Loucy (cell line): ENCODE data around the gene TRPT1.
A peak's percentile ranks its signal among the peaks of the same experiment; 100 is the strongest.

Experiments
- H2AFZ ChIP-seq: fragments of 200-600 bp; sonication (generic); 2 replicates; pipeline ENCODE4 v1.6.0; 2016; ENCODE audit warnings: antibody characterized with exemption, mild to moderate bottlenecking, low read length, moderate library complexity
- H3F3A ChIP-seq: fragments of 200-600 bp; 2 replicates; pipeline ENCODE4 v1.6.0; 2016; ENCODE audit warnings: antibody characterized with exemption, low read depth, mild to moderate bottlenecking
- H3K27me3 ChIP-seq: fragments of 200-600 bp; sonication (generic); 2 replicates; pipeline ENCODE4 v1.6.1; 2014; ENCODE audit warnings: low read length, mild to moderate bottlenecking; ENCODE audit not compliant: insufficient read depth, poor library complexity, severe bottlenecking
- H3K36me3 ChIP-seq: fragments of 200-600 bp; sonication (generic); 2 replicates; pipeline ENCODE4 v1.6.1; 2016; ENCODE audit warnings: low read length; ENCODE audit not compliant: insufficient read depth
- H3K4me1 ChIP-seq: fragments of 200-600 bp; sonication (generic); 2 replicates; pipeline ENCODE4 v1.5.1; 2014; ENCODE audit warnings: low read length, mild to moderate bottlenecking; ENCODE audit not compliant: insufficient read depth, poor library complexity, severe bottlenecking
- H3K4me2 ChIP-seq: fragments of 200-600 bp; sonication (generic); 2 replicates; pipeline ENCODE4 v1.6.0; 2014; ENCODE audit warnings: antibody characterized with exemption, low read length, low read depth, mild to moderate bottlenecking; ENCODE audit not compliant: poor library complexity, severe bottlenecking
- H3K4me3 ChIP-seq: fragments of 200-600 bp; sonication (generic); 2 replicates; pipeline ENCODE4 v1.5.1; 2014; ENCODE audit warnings: low read length, mild to moderate bottlenecking, mixed read lengths; ENCODE audit not compliant: poor library complexity, severe bottlenecking
- H3K79me2 ChIP-seq: fragments of 200-600 bp; sonication (generic); 2 replicates; pipeline ENCODE4 v1.6.1; 2014; ENCODE audit warnings: low read length; ENCODE audit not compliant: insufficient read depth
- H3K9ac ChIP-seq: fragments of 200-600 bp; sonication (generic); 2 replicates; pipeline ENCODE4 v1.6.0; 2014; ENCODE audit warnings: mild to moderate bottlenecking, low read depth, low read length, moderate library complexity; ENCODE audit not compliant: poor library complexity, severe bottlenecking
- H3K9me2 ChIP-seq: fragments of 200-600 bp; sonication (generic); replicated peaks from 2 replicates; pipeline ENCODE4 v1.6.1; 2016; ENCODE audit warnings: low read depth, low read length, mixed read lengths
- H3K9me3 ChIP-seq: fragments of 200-600 bp; sonication (generic); 2 replicates; pipeline ENCODE4 v1.6.1; 2014; ENCODE audit warnings: mild to moderate bottlenecking, antibody characterized with exemption, low read length, low read depth; ENCODE audit not compliant: insufficient read depth
- H4K20me1 ChIP-seq: fragments of 200-600 bp; sonication (generic); 2 replicates; pipeline ENCODE4 v1.6.0; 2014; ENCODE audit warnings: antibody characterized with exemption, low read length, mild to moderate bottlenecking; ENCODE audit not compliant: insufficient read depth, poor library complexity, severe bottlenecking
- EZH2phosphoT487 ChIP-seq: fragments of 200-600 bp; IDR thresholded peaks from 2 replicates; pipeline ENCODE4 v1.6.1; 2018; ENCODE audit warnings: antibody characterized with exemption, mild to moderate bottlenecking, moderate library complexity, borderline replicate concordance
- TF ChIP-seq, protein P1 (sequence below): fragments of 200-600 bp; sonication (generic); conservative IDR thresholded peaks from 2 replicates; pipeline ENCODE4 v1.5.1; 2014; ENCODE audit warnings: mild to moderate bottlenecking, antibody characterized with exemption, low read length

The TRPT1 gene

DNA sequence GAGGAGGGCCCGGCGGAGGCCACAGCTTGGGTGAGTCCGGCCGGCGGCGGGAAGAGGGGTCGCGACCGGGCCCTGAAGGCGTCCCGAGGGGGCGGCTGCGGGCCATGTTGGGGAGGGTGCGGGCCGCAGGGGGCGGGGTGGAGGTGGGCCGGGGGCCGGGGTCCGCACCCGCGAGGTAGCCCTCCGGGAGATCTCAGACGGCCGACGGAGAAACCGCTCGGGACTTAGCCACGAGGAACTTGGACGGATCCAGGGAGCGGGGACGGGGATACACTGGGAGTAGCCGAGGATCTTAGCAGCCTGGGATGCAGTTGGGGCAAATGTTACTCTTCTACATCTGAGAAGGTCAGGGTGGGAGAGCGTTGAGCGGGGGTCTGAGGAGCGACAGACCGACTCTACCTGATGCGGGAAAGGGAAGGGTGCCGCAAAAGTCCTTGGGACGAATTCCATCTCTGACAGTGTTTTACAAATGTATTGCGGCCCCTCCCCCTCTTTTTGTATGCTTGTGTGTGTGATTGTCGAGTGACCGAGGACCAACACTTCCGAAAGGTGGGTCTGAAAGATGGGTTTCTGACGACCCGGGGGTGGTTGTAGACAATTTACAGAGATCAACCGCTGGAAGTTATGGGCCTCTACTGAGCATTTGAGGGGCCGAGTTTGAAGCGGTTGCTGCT, 39.4 kb downstream of the TRPT1 start:
- no peak overlapping the region for H3K9ac ChIP-seq
- peaks cover 32% of the 10 kb centered on the region for H4K20me1 ChIP-seq
- no peaks in the 10 kb centered on the region for H3F3A ChIP-seq
- TF ChIP-seq EZH2phosphoT487 = no peak
- TF ChIP-seq, protein P1, sequence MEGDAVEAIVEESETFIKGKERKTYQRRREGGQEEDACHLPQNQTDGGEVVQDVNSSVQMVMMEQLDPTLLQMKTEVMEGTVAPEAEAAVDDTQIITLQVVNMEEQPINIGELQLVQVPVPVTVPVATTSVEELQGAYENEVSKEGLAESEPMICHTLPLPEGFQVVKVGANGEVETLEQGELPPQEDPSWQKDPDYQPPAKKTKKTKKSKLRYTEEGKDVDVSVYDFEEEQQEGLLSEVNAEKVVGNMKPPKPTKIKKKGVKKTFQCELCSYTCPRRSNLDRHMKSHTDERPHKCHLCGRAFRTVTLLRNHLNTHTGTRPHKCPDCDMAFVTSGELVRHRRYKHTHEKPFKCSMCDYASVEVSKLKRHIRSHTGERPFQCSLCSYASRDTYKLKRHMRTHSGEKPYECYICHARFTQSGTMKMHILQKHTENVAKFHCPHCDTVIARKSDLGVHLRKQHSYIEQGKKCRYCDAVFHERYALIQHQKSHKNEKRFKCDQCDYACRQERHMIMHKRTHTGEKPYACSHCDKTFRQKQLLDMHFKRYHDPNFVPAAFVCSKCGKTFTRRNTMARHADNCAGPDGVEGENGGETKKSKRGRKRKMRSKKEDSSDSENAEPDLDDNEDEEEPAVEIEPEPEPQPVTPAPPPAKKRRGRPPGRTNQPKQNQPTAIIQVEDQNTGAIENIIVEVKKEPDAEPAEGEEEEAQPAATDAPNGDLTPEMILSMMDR = no peak
- no peaks in the 10 kb centered on the region for H3K27me3 ChIP-seq
- no peak overlapping the region for H3K4me3 ChIP-seq
- H3K9me3 ChIP-seq = no peaks in the 10 kb centered on the region
- no peaks in the 10 kb centered on the region for H3K9me2 ChIP-seq
- H3K36me3 ChIP-seq = no peaks in the 10 kb centered on the region
- no peak overlapping the region for H3K4me2 ChIP-seq
- H2AFZ ChIP-seq = no peak overlapping the region
- H3K79me2 ChIP-seq = peaks cover 26% of the 10 kb centered on the region
- peaks cover 44% of the 10 kb centered on the region for H3K4me1 ChIP-seq

DNA sequence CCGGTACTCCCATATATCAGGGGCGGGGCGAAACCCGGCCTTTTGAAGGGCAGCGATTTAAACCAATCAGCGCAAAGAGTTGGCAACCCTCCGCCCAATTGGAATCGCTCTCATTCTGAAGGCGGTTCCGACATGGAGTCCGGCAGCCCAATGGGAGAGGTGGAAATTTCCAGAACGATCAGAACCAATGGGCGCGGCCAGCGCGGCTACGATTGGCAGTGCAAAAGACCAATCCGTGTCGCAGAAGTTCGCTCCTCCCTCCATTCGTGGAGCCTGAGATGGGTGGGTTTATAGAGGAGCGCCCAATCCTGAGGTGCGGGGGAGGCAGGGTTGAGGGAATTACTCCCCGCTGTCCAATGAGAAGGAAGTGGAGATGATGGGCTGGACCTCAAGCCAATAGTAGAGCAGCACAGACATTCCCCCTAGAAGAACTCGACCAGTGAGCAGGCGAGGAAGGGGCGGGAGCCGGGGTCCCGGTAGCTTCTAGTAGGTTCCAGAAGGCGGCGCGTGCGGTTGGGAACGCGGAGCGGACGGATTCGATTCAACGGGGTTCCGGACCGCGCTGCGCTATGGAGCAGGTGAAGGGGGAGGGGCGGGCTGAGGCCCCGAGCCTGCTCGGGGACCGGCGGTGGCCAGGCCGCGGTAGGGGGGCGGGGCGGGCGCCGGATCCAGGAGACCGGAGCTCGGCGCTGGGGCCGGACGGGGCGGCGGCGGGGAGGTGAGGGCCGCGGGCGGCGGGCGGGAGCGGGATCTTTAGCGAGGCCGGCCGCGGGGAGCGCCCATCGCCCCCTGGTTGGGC, 40.1 kb downstream of the TRPT1 start, which contains the start of gene STIP1:
TSS of gene STIP1 (plus strand) at position 479 of the 799 bp plus-strand sequence. CDS start at position 570, 91 bp downstream.
- no peak for TF ChIP-seq EZH2phosphoT487
- TF ChIP-seq, protein P1 = 0 out of 2 replicates have a peak, but pooled peaks have one; percentile 22
- Histone ChIP-seq H3K9me2 (no peaks in the 10 kb centered on the region), H3K4me2 (peak within 1 kb of the TSS; percentile 78), H3K79me2 (peaks cover 26% of the 10 kb centered on the region), H3K4me3 (peak within 1 kb of the TSS; percentile 85), H4K20me1 (peaks cover 25% of the 10 kb centered on the region), H3F3A (no peaks in the 10 kb centered on the region), H3K36me3 (no peaks in the 10 kb centered on the region), H3K4me1 (peaks cover 44% of the 10 kb centered on the region), H3K9ac (peak within 1 kb of the TSS; percentile 82), H3K27me3 (no peaks in the 10 kb centered on the region), H2AFZ (peak within 1 kb of the TSS; percentile 41; the same call in 1 of the 2 replicates), H3K9me3 (no peaks in the 10 kb centered on the region)

DNA sequence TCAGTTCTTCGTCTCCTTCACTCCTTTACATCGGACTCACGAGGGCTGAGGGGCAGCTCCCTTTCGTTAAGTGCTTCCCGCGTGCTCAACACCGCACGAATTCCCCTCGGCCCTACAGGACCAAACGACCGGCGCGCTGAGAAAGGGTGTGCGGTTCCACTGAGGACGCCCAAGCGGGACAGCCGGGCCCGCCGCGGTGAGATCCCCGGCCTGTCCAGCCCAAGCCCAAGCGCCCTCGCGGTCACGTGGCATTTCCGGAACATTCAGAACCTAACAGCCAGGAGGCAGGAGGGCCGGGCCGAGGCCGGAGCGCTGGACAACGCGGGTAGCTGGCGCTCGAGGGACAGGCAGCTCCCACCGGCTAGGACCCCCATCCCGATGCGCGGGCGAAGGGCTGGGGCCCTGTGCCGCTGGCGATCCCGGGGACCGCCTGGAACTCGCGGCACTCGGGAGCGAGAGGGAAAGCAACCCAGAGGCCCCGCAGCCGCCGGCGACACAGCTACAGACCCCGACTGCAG, 40.8 kb downstream of the TRPT1 start:
- H3K9ac ChIP-seq = peak overlapping the region; percentile 82
- H4K20me1 ChIP-seq = peaks cover 19% of the 10 kb centered on the region
- H3K36me3 ChIP-seq = no peaks in the 10 kb centered on the region
- H3K4me3 ChIP-seq = peak overlapping the region; percentile 85
- peaks cover 26% of the 10 kb centered on the region for H3K79me2 ChIP-seq
- H3K9me2 ChIP-seq = no peaks in the 10 kb centered on the region
- H3K27me3 ChIP-seq = no peaks in the 10 kb centered on the region
- peak overlapping the region; percentile 78 for H3K4me2 ChIP-seq
- H2AFZ ChIP-seq = peak overlapping the region; percentile 41; the same call in 1 of the 2 replicates
- peaks cover 39% of the 10 kb centered on the region for H3K4me1 ChIP-seq
- TF ChIP-seq, protein P1 = no peak
- TF ChIP-seq EZH2phosphoT487 = no peak
- no peaks in the 10 kb centered on the region for H3F3A ChIP-seq
- no peaks in the 10 kb centered on the region for H3K9me3 ChIP-seq
